Astrocyte (in vitro differentiated cells and primary cell): ENCODE measurements around the gene MSL2. TPM values are rescaled to one million over a fixed set of nuclear protein-coding genes. Genes with fewer than 3 reads are reported as not detected.

ENCODE experiments used
- DNase-seq: peaks from one replicate; pipeline ENCODE4 v3.0.0-alpha.2; 2010; ENCODE audit warnings: low read depth
- FAIRE-seq: peaks from 2 replicates; lab custom pipeline; 2011; peaks lifted over from hg19 to GRCh38; lab: Jason Lieb, UNC
- H2AFZ ChIP-seq: 2 replicates; pipeline ENCODE4 v1.6.0; 2012; ENCODE audit warnings: low read depth, low read length, inconsistent platforms
- H3K27ac ChIP-seq: 2 replicates; pipeline ENCODE4 v1.5.1; 2011; ENCODE audit warnings: low read depth, low read length, inconsistent platforms
- H3K27me3 ChIP-seq: 2 replicates; pipeline ENCODE4 v1.6.0; 2011; ENCODE audit warnings: low read length, inconsistent platforms; ENCODE audit not compliant: insufficient read depth
- H3K36me3 ChIP-seq: 2 replicates; pipeline ENCODE4 v1.5.1; 2011; ENCODE audit warnings: low read length, inconsistent platforms; ENCODE audit not compliant: insufficient read depth
- H3K4me1 ChIP-seq: 2 replicates; pipeline ENCODE4 v1.5.1; 2011; ENCODE audit warnings: low read length, inconsistent platforms; ENCODE audit not compliant: insufficient read depth
- H3K4me2 ChIP-seq: 2 replicates; pipeline ENCODE4 v1.6.0; 2012; ENCODE audit warnings: low read length, inconsistent platforms
- H3K4me3 ChIP-seq: 2 replicates; pipeline ENCODE4 v1.5.1; 2011; ENCODE audit warnings: low read depth, mild to moderate bottlenecking, low read length, inconsistent platforms; ENCODE audit not compliant: insufficient read depth
- H3K79me2 ChIP-seq: 2 replicates; pipeline ENCODE4 v1.6.0; 2012; ENCODE audit warnings: mild to moderate bottlenecking, low read length, inconsistent platforms; ENCODE audit not compliant: insufficient read depth
- H3K9ac ChIP-seq: 2 replicates; pipeline ENCODE4 v1.6.0; 2012; ENCODE audit warnings: mild to moderate bottlenecking, low read length, inconsistent platforms
- H3K9me3 ChIP-seq: 2 replicates; pipeline ENCODE4 v1.5.1; 2012; ENCODE audit warnings: low read depth, mild to moderate bottlenecking, low read length, inconsistent platforms; ENCODE audit not compliant: insufficient read depth
- H4K20me1 ChIP-seq: 2 replicates; pipeline ENCODE4 v1.6.0; 2012; ENCODE audit warnings: low read length, inconsistent platforms; ENCODE audit not compliant: insufficient read depth
- H3K27ac Mint-ChIP-seq: one replicate; pipeline ENCODE4 v1.8.0; 2021; ENCODE audit warnings: mild to moderate bottlenecking, mixed read lengths; ENCODE audit not compliant: unreplicated experiment
- H3K27me3 Mint-ChIP-seq: one replicate; pipeline ENCODE4 v1.8.0; 2021; ENCODE audit warnings: low read depth, mixed read lengths; ENCODE audit not compliant: unreplicated experiment
- H3K36me3 Mint-ChIP-seq: one replicate; pipeline ENCODE4 v1.8.0; 2021; ENCODE audit warnings: low read depth, mixed read lengths; ENCODE audit not compliant: unreplicated experiment
- H3K4me1 Mint-ChIP-seq: one replicate; pipeline ENCODE4 v1.8.0; 2021; ENCODE audit warnings: low read depth, mixed read lengths; ENCODE audit not compliant: unreplicated experiment
- H3K4me3 Mint-ChIP-seq: one replicate; pipeline ENCODE4 v1.8.0; 2021; ENCODE audit warnings: mild to moderate bottlenecking, moderate library complexity, mixed read lengths; ENCODE audit not compliant: unreplicated experiment
- H3K9me3 Mint-ChIP-seq: one replicate; pipeline ENCODE4 v1.8.0; 2021; ENCODE audit warnings: mild to moderate bottlenecking, mixed read lengths; ENCODE audit not compliant: unreplicated experiment
- EZH2 ChIP-seq: IDR thresholded peaks from 2 replicates; pipeline ENCODE4 v1.6.1; 2012; ENCODE audit warnings: mild to moderate bottlenecking, low read length, inconsistent platforms; ENCODE audit not compliant: insufficient read depth
- total RNA-seq: library from RNA; stranded (reverse); gene quantifications from 2 replicates; pipeline ENCODE4 v1.2.1, GENCODE V29; 2021
- TF ChIP-seq, protein P1 (sequence below): IDR thresholded peaks from 2 replicates; pipeline ENCODE4 v1.5.1; 2011; ENCODE audit warnings: low read depth, mild to moderate bottlenecking, inconsistent platforms, low read length, moderate library complexity; ENCODE audit not compliant: insufficient read depth

MSL2 gene
- total RNA-seq, 1 donor from 2014 or later = 20.1 TPM

DNA sequence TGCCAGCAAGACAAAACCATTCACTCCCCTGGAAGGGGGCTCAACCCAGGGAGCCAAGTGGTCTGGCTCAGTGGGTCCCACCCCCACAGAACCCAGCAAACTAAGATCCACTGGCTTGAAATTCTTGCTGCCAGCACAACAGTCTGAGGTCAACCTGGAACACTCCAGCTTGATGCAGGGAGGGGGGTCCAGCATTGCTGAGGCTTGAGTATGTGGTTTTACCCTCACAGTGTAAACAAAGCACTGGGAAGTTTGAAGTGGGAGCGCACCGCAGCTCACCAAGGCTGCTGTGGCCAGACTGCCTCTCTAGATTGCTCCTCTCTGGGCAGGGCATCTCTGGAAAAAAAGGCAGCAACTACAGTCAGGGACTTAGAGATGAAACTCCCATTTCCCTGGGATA, 81.7 kb downstream of the MSL2 start:
- Histone ChIP-seq H3K79me2 (no peaks in the 10 kb centered on the region), H3K27me3 (no peaks in the 10 kb centered on the region), H3K4me1 (no peaks in the 10 kb centered on the region), H3K4me2 (no peak overlapping the region), H3K27ac (no peak overlapping the region), H3K9me3 (no peaks in the 10 kb centered on the region), H2AFZ (no peak overlapping the region), H3K9ac (no peak overlapping the region), H3K4me3 (no peak overlapping the region), H3K36me3 (no peaks in the 10 kb centered on the region), H4K20me1 (no peaks in the 10 kb centered on the region)
- Mint-ChIP-seq H3K36me3 (peaks cover 53% of the 10 kb centered on the region), H3K27me3 (no peaks in the 10 kb centered on the region), H3K4me3 (peak overlapping the region; percentile 20), H3K27ac (peak overlapping the region; percentile 47), H3K9me3 (peaks cover 41% of the 10 kb centered on the region), H3K4me1 (peaks cover 7% of the 10 kb centered on the region)
- no peak for TF ChIP-seq EZH2
- TF ChIP-seq, protein P1, sequence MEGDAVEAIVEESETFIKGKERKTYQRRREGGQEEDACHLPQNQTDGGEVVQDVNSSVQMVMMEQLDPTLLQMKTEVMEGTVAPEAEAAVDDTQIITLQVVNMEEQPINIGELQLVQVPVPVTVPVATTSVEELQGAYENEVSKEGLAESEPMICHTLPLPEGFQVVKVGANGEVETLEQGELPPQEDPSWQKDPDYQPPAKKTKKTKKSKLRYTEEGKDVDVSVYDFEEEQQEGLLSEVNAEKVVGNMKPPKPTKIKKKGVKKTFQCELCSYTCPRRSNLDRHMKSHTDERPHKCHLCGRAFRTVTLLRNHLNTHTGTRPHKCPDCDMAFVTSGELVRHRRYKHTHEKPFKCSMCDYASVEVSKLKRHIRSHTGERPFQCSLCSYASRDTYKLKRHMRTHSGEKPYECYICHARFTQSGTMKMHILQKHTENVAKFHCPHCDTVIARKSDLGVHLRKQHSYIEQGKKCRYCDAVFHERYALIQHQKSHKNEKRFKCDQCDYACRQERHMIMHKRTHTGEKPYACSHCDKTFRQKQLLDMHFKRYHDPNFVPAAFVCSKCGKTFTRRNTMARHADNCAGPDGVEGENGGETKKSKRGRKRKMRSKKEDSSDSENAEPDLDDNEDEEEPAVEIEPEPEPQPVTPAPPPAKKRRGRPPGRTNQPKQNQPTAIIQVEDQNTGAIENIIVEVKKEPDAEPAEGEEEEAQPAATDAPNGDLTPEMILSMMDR = no peak
- DNase-seq (peak; percentile 68), FAIRE-seq (no peak)

GRCh38 chr3:136110481-136110880, 85.7 kb downstream of the MSL2 start:
- FAIRE-seq (no peak), DNase-seq (no peak)
- Mint-ChIP-seq H3K4me3 (no peak overlapping the region), H3K27ac (no peak overlapping the region), H3K9me3 (peaks cover 19% of the 10 kb centered on the region), H3K4me1 (peaks cover 11% of the 10 kb centered on the region), H3K36me3 (peaks cover 42% of the 10 kb centered on the region), H3K27me3 (no peaks in the 10 kb centered on the region)
- no peaks in the 10 kb centered on the region for H4K20me1 ChIP-seq
- H3K36me3 ChIP-seq = peaks cover 3% of the 10 kb centered on the region
- H3K4me2 ChIP-seq = no peak overlapping the region
- TF ChIP-seq EZH2 = no peak
- TF ChIP-seq, protein P1 = no peak
- H3K4me3 ChIP-seq = no peak overlapping the region
- no peak overlapping the region for H3K9ac ChIP-seq
- H3K4me1 ChIP-seq = no peaks in the 10 kb centered on the region
- H3K79me2 ChIP-seq = no peaks in the 10 kb centered on the region
- no peak overlapping the region for H3K27ac ChIP-seq
- no peaks in the 10 kb centered on the region for H3K27me3 ChIP-seq
- H2AFZ ChIP-seq = no peak overlapping the region
- no peaks in the 10 kb centered on the region for H3K9me3 ChIP-seq

DNA sequence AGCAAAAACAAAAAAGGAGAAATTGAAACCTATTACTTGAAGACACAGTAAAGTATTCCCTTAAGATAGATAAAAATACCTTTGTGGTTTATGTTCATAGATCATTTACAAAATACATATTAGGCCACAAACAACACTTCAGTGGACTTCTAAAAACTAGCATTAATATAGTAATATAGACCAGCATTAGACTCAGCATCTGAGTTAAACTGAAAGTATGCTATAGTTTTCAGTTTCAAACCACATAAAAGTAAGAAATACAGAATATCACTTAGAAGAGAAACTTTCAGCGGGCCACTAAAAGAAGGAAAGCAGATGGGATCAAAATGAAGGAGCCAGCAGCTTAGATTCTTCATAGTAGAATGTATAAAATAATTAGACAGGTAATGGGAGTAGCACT, 86.6 kb downstream of the MSL2 start:
- no peaks in the 10 kb centered on the region for H3K27me3 Mint-ChIP-seq
- Histone ChIP-seq H3K79me2 (no peaks in the 10 kb centered on the region), H2AFZ (no peak overlapping the region), H3K36me3 (peaks cover 3% of the 10 kb centered on the region), H3K9me3 (no peaks in the 10 kb centered on the region), H3K4me3 (no peak overlapping the region), H3K27ac (no peak overlapping the region), H3K4me1 (no peaks in the 10 kb centered on the region), H3K27me3 (no peaks in the 10 kb centered on the region), H4K20me1 (no peaks in the 10 kb centered on the region), H3K9ac (no peak overlapping the region), H3K4me2 (no peak overlapping the region)
- FAIRE-seq (no peak), DNase-seq (no peak)
- H3K4me3 Mint-ChIP-seq = no peak overlapping the region
- no peak overlapping the region for H3K27ac Mint-ChIP-seq
- H3K4me1 Mint-ChIP-seq = peaks cover 8% of the 10 kb centered on the region
- no peak for TF ChIP-seq EZH2
- TF ChIP-seq, protein P1 = no peak
- peaks cover 36% of the 10 kb centered on the region for H3K36me3 Mint-ChIP-seq
- H3K9me3 Mint-ChIP-seq = peaks cover 12% of the 10 kb centered on the region
